GM18517 (cell line): ENCODE results near the gene ZFYVE28.

Source experiments
- ATAC-seq: cut with Tn5 transposase; IDR thresholded peaks from one replicate; pipeline ENCODE4 v1.9.1; 2021; ENCODE audit warnings: mild to moderate bottlenecking, moderate library complexity; ENCODE audit not compliant: unreplicated experiment

The ZFYVE28 gene

DNA sequence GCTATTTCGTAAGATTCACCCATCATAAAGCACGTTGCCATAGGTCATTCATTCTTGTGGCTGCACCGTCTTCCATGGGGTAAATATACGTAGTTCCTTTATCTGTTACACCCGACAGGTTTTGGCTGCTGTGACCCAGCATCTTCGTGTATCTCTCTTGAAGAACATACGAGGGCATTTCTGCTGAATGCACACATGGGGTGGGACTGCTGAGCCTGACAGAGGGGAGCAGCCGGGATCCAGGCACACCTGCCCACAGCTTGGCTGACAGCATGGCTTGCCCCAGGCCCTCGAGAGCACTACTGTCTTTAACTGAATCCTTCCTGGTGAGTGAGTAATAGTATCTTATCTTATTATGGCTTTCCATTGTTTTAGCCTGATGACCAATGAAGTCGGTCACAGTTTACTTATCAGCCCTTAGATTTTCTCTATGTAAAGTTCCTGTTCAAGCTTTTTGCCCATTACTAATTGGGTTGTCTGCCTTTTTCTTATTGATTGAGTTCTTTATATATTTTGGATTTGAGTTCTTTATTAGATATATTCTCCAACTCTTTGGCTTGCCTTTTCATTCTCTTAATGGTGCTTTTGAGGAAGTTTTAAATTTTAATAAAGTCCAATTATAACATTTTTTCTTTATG lies 111.6 kb downstream of the ZFYVE28 start:
- ATAC-seq, result no peak

DNA sequence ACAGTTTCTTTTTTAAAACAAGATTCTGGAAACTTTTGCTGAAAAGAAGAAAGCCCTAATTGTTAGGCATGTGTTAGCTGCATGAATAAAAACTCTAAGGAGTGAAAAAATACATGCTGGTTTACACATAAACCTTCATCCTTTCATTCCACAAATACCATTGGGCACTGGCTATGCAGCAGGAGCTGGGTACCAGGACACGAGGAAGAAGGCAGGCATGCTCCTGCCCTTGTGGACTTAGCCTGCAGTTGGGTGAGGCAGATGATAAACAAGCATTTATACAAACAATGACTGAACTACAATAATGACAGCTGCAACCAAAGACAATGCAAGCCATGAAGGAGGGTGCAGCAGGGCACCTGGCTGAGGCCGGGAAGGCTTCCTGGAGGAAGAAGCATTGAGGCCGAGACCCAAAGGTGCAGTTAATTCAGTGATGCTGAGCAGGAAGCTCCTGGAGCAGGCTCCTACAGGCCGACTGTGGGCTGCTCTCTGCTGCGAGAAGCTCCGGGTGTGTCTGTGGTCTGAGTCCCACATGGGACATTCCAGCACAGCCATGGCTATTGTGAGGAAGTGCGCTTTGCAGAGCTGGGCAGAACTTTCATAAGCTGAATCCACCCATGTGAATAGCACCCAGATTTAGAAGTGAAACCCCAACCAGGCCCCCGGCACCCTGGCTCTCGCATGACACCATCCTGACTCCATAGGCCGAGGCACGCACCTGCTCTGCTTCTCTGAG lies 112.5 kb downstream of the ZFYVE28 start:
- ATAC-seq, result no peak

DNA sequence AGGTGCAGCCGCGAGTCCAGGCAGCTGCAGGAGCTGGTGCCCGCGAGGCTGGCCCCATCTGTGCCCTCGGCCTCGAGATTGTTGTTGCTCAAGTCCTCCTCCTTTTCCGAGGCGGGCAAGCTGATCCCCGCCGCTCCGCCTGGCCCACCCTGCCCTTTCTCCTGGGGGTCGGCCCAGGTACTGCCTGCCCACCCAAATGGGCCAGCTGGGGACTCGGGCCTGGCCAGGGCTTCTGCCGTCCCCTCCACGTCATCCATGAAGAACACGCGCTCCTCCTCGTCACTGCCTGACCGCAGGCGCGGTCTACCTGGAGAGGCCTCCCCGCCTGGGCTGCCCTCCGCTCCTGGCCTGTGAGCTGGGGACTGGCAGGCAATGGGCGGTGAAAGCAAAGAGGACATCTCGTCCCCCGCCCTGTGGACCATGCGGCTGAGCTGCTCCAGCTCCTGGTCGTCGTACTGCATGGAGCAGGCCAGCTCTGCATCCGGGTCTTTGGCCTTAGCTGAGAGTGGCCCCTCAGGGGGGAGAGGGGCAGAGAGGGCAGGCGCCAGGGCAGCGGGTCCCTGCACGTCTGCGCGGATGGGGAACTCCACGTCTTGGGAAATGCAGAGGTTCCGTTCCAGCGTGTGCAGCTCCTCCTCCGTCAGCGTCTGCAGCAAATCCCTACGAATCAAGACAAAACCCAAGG lies 113.4 kb downstream of the ZFYVE28 start:
- no peak for ATAC-seq

DNA sequence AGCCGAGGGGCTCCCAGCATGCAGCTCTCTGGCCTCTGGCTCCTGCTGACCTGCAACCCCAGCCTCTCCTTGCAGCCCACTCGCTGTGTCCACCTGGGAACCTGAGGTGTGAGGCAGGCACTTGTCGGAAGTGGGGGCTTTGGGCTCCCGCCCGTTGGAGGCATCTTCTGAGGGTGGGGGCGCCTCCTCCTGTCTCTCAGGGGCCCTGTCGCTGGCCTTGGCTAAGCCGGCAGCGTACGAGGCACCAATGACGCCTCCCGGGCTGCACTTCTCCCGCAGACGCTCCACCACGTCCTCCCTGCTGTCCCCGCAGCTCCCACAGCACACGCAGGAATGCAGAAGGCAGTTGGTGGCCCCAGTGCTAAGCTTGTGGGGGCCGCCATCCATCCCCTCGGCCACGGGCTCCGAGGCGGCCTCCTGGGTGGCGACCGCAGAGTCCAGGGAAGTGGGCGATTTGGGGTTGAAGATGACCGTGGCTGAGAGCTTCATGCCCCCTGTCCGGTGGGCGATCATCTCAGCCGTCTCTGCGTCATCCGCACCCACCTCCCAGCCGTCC lies 114.0 kb downstream of the ZFYVE28 start:
- no peak for ATAC-seq

DNA sequence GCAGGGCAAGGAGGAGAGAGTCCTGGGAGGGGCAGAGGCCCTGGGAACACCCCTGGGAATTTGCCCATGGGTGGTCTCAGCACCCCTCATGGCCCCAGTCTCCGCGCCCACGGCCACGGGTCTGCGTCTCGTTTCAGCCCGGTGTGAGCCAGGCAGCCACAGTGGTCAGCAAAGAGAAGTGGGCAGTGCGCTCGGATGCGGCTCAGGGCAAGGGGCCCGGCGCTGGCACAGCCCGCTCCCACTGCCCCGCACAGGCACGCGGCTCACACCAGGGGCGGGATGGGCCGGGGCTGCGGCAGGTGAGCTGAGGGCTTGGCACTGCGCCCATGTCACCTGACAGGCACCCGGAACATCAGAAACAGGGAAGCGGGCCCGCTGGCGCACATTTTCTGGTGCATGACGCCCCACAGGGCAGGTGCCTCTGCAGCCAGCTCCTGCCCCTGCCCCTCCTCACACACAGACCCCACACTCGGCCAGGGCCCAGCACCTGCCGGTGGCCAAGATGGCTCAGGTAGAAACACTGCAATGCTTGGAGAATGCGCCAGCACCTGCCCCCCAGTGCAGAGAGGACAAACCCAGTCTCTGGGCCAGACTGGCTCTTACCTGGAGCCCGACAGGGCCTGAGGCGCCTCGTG lies 114.6 kb downstream of the ZFYVE28 start:
- no peak for ATAC-seq

DNA sequence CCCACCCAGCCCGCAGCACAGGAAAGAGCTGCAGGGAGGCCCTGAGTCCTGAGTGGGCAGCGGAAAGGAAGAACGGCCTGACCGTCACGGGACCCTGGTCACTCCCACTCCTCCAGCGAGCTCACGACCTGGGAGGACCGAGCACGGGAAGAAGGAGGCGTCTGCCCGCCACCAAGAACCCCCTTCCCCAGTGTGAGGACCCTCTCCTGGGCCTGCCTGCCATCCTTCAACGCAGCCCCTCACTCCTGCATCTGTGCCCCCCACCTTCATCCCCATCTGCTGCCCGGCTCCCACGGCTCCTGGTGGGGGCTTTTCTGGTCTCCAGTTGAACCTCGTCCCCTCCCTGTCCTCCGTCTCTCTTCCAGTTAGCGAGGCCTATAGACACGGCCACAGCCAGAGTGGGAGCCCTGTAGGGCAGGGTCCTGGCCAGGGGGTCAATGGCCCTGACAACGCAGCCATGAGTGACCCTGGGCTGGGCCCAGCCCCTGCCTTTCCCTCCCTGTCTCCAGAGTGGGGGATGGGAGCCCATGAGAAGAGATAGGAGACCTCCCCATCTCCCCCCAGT lies 115.2 kb downstream of the ZFYVE28 start:
- no peak for ATAC-seq

DNA sequence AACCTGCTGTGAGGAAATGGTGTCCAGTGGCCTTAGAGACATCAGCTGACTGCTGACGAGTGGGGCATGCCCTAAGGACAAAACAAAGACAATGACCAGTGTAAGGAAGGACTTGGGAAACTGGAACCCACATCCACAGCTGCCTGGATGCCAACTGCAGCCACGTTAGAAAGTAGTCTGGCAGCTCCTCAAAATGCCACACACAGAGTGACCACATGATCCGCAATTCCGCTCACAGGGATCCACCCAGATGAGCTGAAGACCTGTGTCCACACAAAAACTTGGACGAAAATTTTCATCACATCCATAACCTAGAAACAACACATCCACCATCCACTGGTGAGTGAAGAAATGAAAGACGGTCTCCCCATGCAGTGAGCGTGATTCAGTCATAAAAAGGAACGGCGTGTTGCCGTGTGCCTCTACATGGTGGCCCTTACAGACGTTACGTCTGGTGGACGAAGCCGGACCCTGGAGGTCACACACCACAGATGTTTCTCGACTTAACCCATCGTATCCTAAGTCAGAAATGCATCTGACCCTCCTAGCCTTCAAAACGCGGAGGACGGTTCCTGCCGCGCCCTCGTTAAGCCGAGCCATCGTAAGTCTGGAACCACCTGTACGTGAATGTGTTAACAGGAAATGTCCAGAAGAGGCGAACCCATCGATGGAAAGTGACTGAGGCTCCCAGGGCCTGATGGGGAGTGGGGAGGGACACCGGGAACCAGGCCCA lies 115.9 kb downstream of the ZFYVE28 start:
- no peak for ATAC-seq

DNA sequence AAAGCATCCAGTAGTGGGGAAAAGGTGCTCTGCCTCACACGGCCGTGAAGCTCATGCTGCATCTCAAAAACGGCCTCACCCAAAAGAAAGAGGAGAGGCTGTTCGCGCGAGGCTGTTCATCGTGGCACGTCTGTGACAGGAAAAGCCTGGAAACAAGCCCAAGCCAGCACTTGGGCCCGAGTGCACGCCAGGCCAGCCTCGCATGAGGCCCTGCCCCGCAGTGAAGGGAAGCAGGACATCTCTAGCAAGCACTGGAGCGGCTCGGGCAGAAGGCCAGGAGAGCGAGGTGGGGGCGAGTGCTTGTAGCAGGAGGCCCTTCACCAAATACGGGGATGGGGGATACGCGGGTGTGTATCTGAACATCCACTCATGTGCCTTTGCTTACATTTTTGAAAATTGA lies 116.6 kb downstream of the ZFYVE28 start:
- ATAC-seq, result no peak

DNA sequence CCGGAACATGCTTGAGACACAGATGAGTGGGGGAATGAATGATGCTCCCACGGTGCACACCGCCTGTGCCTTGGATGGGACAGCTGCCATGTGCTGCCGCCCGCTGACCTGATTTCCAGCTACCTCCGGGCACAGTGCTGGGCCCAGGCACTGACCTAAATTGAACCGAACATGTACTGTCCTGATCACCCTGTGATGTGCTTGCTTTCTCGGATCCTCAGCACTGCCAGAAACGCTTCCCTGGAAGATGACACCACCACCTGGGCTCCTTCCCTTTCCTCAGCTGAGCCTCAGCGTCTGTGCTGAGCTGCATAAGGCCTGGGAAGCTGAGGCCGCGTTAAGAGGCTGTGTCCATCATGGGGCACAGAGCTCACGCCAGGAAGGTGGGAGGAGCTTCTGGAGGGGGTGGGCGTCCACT lies 117.2 kb downstream of the ZFYVE28 start:
- no peak for ATAC-seq

DNA sequence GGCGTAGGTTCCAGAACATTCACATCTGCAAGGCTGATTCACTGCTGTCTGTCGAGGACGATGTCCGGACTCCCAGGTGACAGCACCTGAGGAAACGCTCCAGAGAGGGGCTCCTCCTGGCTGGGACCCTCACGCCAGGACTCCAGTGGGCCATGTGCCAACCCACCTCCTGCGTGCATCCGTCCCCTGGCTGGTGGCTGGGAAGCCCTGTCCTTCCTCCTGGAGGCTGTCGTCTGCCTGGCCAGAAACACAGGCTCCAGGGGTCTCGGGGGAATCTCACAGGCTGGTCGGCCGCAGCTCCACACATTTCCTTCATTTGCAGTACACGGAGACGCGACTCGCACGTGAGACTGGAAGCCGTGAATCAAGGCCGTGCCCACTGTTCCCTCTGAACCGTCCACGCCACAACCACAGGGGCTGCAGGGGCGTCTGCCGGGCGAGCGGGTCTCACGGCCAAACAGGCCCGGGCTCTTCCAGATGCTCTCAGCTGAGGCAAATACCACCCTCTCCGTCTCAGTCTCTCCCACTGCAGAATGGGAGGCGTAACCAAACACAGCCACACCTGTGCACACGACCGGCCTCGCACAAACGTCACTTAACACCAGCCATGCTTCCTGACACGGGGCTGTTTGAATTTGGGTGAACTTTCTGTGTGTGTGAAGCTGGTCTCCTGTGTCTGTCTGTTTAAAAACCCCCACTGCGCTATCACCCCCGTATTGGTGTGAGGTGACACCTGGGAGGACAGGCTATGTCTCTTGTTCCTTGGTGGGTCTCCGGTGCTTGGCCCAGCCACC lies 117.8 kb downstream of the ZFYVE28 start:
- no peak for ATAC-seq

DNA sequence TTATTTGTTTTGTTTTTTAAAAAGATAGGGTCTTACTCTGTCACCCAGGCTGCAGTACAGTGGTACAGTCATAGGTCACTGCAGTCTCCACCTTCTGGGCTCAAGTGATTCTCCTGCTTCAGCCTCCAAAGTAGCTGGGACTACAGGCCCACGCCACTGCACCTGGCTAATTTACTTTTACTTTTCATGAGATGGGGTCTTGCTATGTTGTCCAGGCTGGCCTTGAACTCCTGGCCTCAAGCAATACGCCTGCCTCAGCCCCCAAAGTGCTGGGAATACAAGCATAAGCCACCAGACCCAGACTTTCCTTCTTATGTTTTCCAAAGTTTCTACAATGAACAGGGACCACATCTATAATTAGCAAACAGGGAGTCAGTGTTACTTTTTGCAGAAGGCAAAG lies 118.7 kb downstream of the ZFYVE28 start:
- ATAC-seq, result no peak

DNA sequence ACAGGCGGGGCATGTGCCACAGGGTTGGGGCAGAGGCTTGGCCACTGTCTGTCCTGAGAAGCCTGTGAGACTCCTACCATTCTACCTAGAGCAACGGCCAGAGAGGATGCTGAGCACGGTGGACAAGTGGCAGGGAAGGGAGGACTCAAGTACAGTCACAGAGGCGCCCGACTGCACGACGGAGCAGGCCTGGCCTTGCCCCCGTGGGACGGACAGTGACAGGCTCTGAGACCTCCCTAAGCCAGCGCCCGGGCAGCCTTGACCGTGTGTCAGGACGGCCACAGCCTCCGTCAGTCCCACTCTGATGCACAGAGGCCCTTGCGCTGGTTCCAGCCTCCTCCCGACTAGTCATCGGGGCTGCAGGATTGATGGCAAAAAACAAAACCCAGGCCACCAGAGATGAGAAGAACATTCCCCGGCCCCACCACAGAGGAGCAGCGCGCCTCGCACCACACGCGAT lies 119.9 kb downstream of the ZFYVE28 start:
- ATAC-seq, result no peak

DNA sequence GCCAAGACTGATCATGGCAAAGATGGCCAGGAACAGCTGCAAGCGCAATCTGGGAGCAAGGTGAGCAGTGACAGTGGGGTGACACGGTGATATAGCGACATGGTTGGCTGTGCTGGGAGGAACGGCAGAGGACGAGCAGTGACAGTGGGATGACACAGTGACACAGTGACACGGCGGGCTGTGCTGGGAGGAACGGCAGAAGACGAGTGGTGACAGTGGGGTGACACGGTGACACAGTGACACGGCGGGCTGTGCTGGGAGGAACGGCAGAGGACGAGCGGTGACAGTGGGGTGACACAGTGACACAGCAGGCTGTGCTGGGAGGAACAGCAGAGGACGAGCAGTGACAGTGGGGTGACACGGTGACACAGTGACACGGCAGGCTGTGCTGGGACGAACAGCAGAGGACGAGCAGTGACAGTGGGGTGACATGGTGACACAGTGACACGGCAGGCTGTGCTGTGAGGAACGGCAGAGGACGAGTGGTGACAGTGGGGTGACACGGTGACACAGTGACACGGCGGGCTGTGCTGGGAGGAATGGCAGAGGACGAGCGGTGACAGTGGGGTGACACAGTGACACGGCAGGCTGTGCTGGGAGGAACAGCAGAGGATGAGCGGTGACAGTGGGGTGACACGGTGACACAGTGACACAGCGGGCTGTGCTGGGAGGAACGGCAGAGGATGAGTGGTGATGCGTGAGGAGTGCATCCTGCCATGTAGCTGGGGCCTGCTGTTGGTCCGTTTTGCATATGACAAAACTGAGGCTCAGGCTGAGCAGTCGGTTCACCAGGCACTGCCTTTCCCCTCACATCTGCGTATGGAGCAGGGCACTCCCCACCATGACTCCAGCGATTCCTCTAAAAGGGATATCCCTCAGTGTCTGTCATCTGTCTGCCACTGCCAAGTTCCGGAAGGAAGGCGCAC lies 120.6 kb downstream of the ZFYVE28 start:
- ATAC-seq, result no peak

DNA sequence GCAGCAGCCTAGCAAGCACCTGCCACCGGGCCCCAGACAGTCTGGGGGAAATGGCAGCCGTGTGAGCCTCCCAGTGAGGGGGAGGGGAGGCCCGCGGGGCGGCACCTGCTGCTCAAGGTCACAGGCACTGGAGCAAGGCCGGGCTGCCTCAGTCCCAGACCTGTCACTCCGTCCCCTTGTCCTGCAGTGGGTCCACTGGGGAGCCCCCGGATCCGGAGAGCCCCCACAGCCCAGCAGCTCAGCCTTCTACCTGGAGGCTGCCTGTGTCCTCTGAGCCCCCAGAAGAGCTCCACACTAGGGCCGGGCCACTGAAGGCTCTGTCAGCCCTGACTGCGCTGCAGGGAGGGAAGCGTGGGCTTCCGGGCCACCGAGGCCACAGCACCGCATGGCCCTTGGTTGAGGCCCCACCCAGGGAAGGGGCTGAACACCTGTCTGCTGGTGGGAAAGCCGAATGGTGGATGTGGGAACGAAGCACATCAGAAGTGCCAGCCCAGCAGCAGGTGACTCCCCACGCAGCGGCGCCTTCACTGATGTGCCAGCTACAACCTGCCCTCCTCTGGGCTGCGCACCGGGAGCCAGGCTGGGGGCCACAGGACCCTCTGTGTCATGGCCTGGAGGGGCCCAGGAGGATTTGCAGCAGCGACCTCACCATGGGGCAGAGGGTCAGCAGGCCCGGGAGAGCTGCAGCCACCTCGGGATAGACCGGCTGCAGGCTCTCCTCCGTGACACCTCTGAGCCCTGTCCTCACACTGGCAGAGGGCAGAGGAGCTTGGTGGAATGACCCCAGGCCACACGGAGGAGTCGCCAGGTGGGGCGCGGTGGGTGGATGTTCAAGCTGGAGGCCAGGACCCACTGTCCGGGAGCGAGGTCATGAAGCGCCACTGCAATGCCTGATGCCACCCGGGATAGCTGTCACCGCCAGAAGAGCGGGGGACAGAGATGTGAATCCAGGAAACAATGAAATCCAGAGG lies 121.5 kb downstream of the ZFYVE28 start:
- ATAC-seq, result no peak

DNA sequence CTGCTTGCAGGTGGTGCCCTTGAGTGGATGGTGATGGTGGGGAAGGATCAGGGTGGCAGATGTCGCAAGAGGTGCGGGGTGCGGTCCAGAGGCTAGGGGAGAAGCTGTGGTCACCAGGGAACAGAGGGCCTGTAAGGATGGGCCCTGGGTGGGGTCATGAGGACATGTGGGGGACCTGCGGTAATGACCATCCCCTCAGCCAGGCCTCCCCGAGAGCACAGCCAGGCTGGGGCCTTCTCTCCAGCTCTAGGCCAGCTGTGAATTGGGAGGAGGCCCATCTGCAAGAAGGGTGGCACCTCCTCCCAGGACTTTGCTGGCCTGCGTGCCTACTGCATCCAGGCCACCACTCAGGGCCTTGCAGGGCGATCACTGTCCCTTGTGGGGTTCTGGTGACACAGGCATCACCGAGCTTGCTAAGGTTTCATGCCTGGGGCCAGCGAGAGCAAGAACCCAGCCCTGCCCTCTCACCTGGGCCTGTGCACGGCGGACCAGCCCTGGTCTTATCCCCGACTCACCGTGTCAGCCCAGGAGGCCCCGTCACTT lies 122.5 kb downstream of the ZFYVE28 start:
- no peak for ATAC-seq

DNA sequence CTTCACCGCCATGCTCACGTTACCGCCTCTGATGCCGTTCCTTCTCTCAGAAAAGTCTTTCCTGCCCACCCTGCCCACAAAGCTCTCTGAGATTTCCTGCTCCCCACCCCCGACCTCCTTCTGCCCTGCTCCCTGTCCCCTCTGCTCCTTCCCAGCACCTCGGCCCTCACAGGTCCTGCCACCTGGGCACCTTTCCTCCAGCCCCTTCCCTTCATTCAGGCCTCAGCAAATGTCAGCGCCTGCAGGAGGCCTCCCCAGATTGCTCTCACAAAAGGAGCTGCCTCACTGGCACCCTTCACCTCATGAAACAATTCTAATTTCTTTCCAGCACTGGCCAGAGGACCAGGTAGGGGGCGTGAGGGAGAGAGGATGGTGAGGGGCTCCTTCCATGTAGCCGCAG lies 122.9 kb downstream of the ZFYVE28 start:
- ATAC-seq, result no peak

DNA sequence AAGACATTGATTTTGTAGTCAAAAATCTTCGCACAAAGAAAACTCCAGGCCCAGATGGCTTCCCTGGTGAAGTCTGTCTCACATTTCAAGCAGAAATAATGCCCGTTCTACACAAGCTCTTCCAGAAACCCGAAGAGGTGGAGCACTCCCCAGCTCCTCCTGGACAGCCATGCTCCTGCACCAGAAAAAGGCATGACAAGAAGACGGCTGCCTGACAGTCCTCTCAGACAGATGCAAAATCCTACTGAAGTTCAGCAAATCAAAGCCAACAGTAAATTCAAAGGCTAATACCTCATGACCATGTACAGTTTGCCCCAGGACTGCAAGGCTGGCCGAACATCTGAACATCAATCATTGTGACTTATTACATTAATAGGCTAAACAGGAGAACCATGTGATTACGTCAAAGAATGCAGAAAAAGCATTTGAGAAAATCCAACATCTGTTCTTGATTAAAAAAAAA lies 125.8 kb downstream of the ZFYVE28 start:
- no peak for ATAC-seq
